Mesenchymal stem cell (in vitro differentiated cells and primary cell): ENCODE data around the gene GPR22.
A peak's percentile ranks its signal among the peaks of the same experiment; 100 is the strongest.

Experiments used
- DNase-seq: peaks from one replicate; pipeline ENCODE4 v3.0.0-alpha.2; 2013
- H2AFZ ChIP-seq: one replicate; pipeline ENCODE4 v1.6.1; 2013; ENCODE audit warnings: low read depth, mild to moderate bottlenecking, control low read depth, inconsistent platforms, low read length, moderate library complexity
- H2AK5ac ChIP-seq: 2 replicates; pipeline ENCODE4 v1.6.1; 2013; ENCODE audit warnings: low read length, moderate library complexity, mild to moderate bottlenecking, inconsistent platforms; ENCODE audit not compliant: severe bottlenecking
- H2BK120ac ChIP-seq: one replicate; pipeline ENCODE4 v1.6.1; 2013; ENCODE audit warnings: low read depth, mild to moderate bottlenecking, inconsistent platforms, low read length, moderate library complexity
- H2BK12ac ChIP-seq, 2 experiments: one replicate each; pipeline ENCODE4 v1.6.1; 2013; ENCODE audit warnings: inconsistent platforms in 2 of 2, low read length in 2 of 2, mild to moderate bottlenecking in 2 of 2, moderate library complexity in 2 of 2, control low read depth in 1 of 2
- H2BK15ac ChIP-seq: one replicate; pipeline ENCODE4 v1.6.1; 2013; ENCODE audit warnings: mild to moderate bottlenecking, low read depth, inconsistent platforms; ENCODE audit not compliant: poor library complexity, severe bottlenecking
- H2BK5ac ChIP-seq: 2 replicates; pipeline ENCODE4 v1.6.1; 2013; ENCODE audit warnings: low read depth, mild to moderate bottlenecking, low read length, control low read depth, inconsistent platforms; ENCODE audit not compliant: poor library complexity, severe bottlenecking
- H3K14ac ChIP-seq, 2 experiments: one replicate each; pipeline ENCODE4 v1.6.1; 2013; ENCODE audit warnings: inconsistent platforms in 2 of 2, low read length in 2 of 2, control low read depth in 1 of 2, mild to moderate bottlenecking in 1 of 2, moderate library complexity in 1 of 2
- H3K18ac ChIP-seq, 2 experiments: one replicate each; pipeline ENCODE4 v1.6.1; 2013; ENCODE audit warnings: inconsistent platforms in 2 of 2, low read length in 2 of 2, control low read depth in 1 of 2, low read depth in 1 of 2, mild to moderate bottlenecking in 1 of 2
- H3K23ac ChIP-seq, 2 experiments: one replicate each; pipeline ENCODE4 v1.6.1; 2013; ENCODE audit warnings: inconsistent platforms in 2 of 2, low read length in 2 of 2, mild to moderate bottlenecking in 2 of 2, moderate library complexity in 2 of 2, control low read depth in 1 of 2
- H3K27ac ChIP-seq: 2 replicates; pipeline ENCODE4 v1.5.1; 2013; ENCODE audit warnings: mild to moderate bottlenecking, moderate library complexity, low read length, control low read depth, inconsistent platforms; ENCODE audit not compliant: poor library complexity, severe bottlenecking
- H3K27me3 ChIP-seq, 2 experiments: 2 replicates each; pipeline versions ENCODE4 v1.6.1 to v1.7.0; 2013; ENCODE audit warnings: low read length in 2 of 2, mild to moderate bottlenecking in 2 of 2, moderate library complexity in 2 of 2, control low read depth in 1 of 2, inconsistent platforms in 1 of 2; ENCODE audit not compliant: control insufficient read depth in 1 of 2, insufficient read depth in 1 of 2
- H3K36me3 ChIP-seq, 2 experiments: 2 replicates each; pipeline versions ENCODE4 v1.6.1 to v1.7.0; 2013; ENCODE audit warnings: low read length in 2 of 2, control low read depth in 1 of 2, inconsistent platforms in 1 of 2, low read depth in 1 of 2, mild to moderate bottlenecking in 1 of 2; ENCODE audit not compliant: insufficient read depth in 2 of 2, control insufficient read depth in 1 of 2
- H3K4ac ChIP-seq, 2 experiments: one replicate each; pipeline ENCODE4 v1.6.1; 2013; ENCODE audit warnings: inconsistent platforms in 2 of 2, low read length in 2 of 2, mild to moderate bottlenecking in 2 of 2, moderate library complexity in 2 of 2, control low read depth in 1 of 2, low read depth in 1 of 2
- H3K4me1 ChIP-seq: 2 replicates; pipeline ENCODE4 v1.6.1; 2013; ENCODE audit warnings: low read depth, low read length, control low read depth; ENCODE audit not compliant: control insufficient read depth, insufficient read depth
- H3K4me2 ChIP-seq: 2 replicates; pipeline ENCODE4 v1.6.1; 2013; ENCODE audit warnings: low read length, mild to moderate bottlenecking, inconsistent platforms; ENCODE audit not compliant: poor library complexity, severe bottlenecking
- H3K4me3 ChIP-seq, 2 experiments: 2 replicates each; pipeline versions ENCODE4 v1.5.1 to v1.7.0; 2013; ENCODE audit warnings: low read length in 2 of 2, mild to moderate bottlenecking in 2 of 2, control low read depth in 1 of 2, low read depth in 1 of 2; ENCODE audit not compliant: insufficient read depth in 1 of 2
- H3K79me1 ChIP-seq: replicated peaks from 2 replicates; pipeline ENCODE4 v1.6.1; 2013; ENCODE audit warnings: mild to moderate bottlenecking, control low read depth, low read length, inconsistent platforms; ENCODE audit not compliant: poor library complexity, severe bottlenecking
- H3K9ac ChIP-seq: 2 replicates; pipeline ENCODE4 v1.7.0; 2013; ENCODE audit warnings: mild to moderate bottlenecking, low read length, moderate library complexity
- H3K9me3 ChIP-seq: 2 replicates; pipeline ENCODE4 v1.7.0; 2013; ENCODE audit warnings: mild to moderate bottlenecking, low read length; ENCODE audit not compliant: control insufficient read depth
- H4K8ac ChIP-seq: one replicate; pipeline ENCODE4 v1.6.1; 2013; ENCODE audit warnings: inconsistent platforms, mild to moderate bottlenecking, low read length, moderate library complexity
- H4K91ac ChIP-seq: one replicate; pipeline ENCODE4 v1.6.1; 2013; ENCODE audit warnings: mild to moderate bottlenecking, low read length, inconsistent platforms
- WGBS: methylation state at CpG from one replicate; pipeline ENCODE4 v1.1.7; 2013; ENCODE audit warnings: mixed read lengths; 5-methylcytosine and 5-hydroxymethylcytosine counted together

The GPR22 gene

DNA sequence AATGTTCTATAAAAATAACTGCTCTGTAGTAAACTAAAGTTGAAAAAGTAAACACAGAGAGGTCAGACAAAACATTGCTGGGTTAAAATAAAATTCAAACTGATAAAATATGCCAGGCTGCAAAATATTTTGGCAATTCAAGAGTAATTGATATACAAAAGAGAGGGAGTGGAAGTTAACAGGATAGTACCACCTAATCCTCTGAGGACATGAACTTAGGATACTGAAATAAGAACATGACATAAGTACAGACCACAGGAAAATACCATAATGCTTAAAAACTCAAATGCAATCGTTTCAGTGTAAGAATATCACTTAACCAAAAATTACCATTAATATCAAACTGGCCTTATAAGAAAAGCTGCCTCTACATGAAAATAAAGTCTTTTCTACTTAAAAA, 37.6 kb upstream of the GPR22 start:
- Histone ChIP-seq H3K27me3 (no peaks in the 10 kb centered on the region), H3K18ac (no peak overlapping the region), H3K9ac (no peak overlapping the region), H3K4me1 (no peaks in the 10 kb centered on the region), H3K4me2 (no peak overlapping the region), H3K27ac (no peak overlapping the region), H2AK5ac (no peak overlapping the region), H2AFZ (no peak overlapping the region), H3K9me3 (peaks cover 4% of the 10 kb centered on the region), H3K4ac (no peak overlapping the region), H3K23ac (no peak overlapping the region), H3K4me3 (no peak overlapping the region), H3K79me1 (peaks cover 23% of the 10 kb centered on the region), H4K8ac (no peak overlapping the region), H2BK12ac (no peak overlapping the region), H3K36me3 (peaks cover 0 to 5% of the 10 kb centered on the region in 2 experiments), H2BK15ac (no peak overlapping the region), H2BK120ac (no peak overlapping the region), H3K14ac (no peak overlapping the region), H4K91ac (no peak overlapping the region), H2BK5ac (no peak overlapping the region)
- WGBS = no CpG with 5 or more reads among the region's 1 CpG
- no peak for DNase-seq

GRCh38 chr7:107435749-107436148, 34.1 kb upstream of the GPR22 start:
- H2AFZ ChIP-seq = no peak overlapping the region
- peaks cover 4% of the 10 kb centered on the region for H3K9me3 ChIP-seq
- H3K9ac ChIP-seq = no peak overlapping the region
- H4K91ac ChIP-seq = no peak overlapping the region
- H2BK15ac ChIP-seq = no peak overlapping the region
- H3K79me1 ChIP-seq = peaks cover 8% of the 10 kb centered on the region
- 88% methylated on average over 1 of the region's 1 CpG for WGBS
- H3K36me3 ChIP-seq = no peaks in the 10 kb centered on the region
- no peak overlapping the region for H3K14ac ChIP-seq
- H3K4me1 ChIP-seq = no peaks in the 10 kb centered on the region
- no peak overlapping the region for H2BK12ac ChIP-seq
- H3K18ac ChIP-seq = no peak overlapping the region
- no peak for DNase-seq
- H2BK5ac ChIP-seq = no peak overlapping the region
- H2AK5ac ChIP-seq = no peak overlapping the region
- H4K8ac ChIP-seq = no peak overlapping the region
- no peak overlapping the region for H3K4me3 ChIP-seq
- H3K27me3 ChIP-seq = no peaks in the 10 kb centered on the region
- no peak overlapping the region for H3K4me2 ChIP-seq
- no peak overlapping the region for H2BK120ac ChIP-seq
- H3K27ac ChIP-seq = no peak overlapping the region
- H3K23ac ChIP-seq = no peak overlapping the region
- H3K4ac ChIP-seq = no peak overlapping the region

DNA sequence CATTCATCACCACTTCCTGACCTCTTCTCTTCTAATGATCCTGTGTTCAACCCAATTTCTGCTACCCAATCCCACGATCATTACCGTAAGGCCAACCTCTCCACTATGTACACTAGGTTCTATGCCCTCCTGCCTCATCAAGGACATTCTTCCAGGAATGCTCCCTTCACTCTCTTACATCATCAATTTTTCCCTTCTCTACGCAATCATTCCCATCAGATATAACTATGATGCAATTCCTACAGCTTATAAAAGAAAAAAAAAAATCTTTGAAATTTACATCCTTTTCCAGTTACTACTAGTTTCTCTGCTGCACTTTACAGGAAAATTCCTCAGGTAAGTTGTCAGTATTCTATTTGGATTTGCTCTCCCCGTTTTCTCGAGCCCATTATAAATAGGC, 30.8 kb upstream of the GPR22 start:
- peaks cover 8% of the 10 kb centered on the region for H3K79me1 ChIP-seq
- no peak overlapping the region for H4K8ac ChIP-seq
- H3K9me3 ChIP-seq = no peaks in the 10 kb centered on the region
- no peak overlapping the region for H2BK120ac ChIP-seq
- no peak overlapping the region for H2AFZ ChIP-seq
- no peak overlapping the region for H2AK5ac ChIP-seq
- H4K91ac ChIP-seq = no peak overlapping the region
- WGBS = 95% methylated on average over 5 of the region's 5 CpGs
- no peaks in the 10 kb centered on the region for H3K4me1 ChIP-seq
- H3K14ac ChIP-seq = no peak overlapping the region
- no peak overlapping the region for H3K23ac ChIP-seq
- H3K27ac ChIP-seq = no peak overlapping the region
- DNase-seq = no peak
- no peak overlapping the region for H3K4ac ChIP-seq
- no peak overlapping the region for H2BK12ac ChIP-seq
- no peak overlapping the region for H3K4me3 ChIP-seq
- no peaks in the 10 kb centered on the region for H3K36me3 ChIP-seq
- no peak overlapping the region for H3K4me2 ChIP-seq
- no peak overlapping the region for H2BK5ac ChIP-seq
- no peak overlapping the region for H3K9ac ChIP-seq
- H3K18ac ChIP-seq = no peak overlapping the region
- no peaks in the 10 kb centered on the region for H3K27me3 ChIP-seq
- no peak overlapping the region for H2BK15ac ChIP-seq

DNA sequence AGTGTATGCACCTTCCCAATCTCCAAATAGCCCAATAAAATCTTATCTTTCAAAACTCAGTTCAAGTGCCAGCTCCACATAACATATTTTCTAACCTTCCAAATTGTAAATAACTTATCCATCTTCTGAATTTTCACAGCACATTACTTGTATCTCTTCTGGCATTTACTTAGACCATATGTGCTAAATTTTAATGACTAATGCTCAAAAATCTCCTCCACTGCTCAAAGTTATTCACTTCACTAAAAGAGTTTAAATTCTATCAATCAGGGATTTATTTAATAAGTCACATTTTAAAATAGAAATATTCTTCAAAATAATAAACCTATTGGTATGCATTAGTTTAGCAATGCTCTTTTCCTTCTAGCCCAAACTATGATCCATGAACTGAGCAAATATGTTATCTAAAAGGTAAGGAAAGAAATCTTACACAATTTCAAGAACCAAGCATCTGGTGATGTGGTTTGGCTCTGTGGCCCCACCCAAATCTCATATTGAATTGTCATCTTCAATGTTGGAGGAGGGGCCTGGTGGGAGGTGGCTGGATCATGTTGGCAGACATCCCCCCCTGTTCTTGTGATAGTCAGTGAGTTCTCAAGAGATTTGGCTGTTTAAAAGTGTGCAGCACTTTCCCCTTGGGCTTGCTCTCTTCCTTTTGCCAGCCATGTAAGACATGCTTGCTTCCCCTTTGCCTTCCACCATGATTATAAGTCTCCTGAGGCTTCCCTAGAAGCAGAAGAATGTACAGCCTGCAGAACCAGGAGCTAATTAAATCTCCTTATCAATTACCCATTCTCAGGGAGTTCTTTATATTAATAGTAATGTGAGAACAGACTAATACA, 28.1 kb upstream of the GPR22 start:
- Histone ChIP-seq H2BK12ac (no peak overlapping the region), H2BK120ac (peak overlapping the region; percentile 15), H2AK5ac (no peak overlapping the region), H3K4me2 (no peak overlapping the region), H3K36me3 (no peaks in the 10 kb centered on the region), H2BK5ac (no peak overlapping the region), H3K23ac (no peak overlapping the region), H3K9me3 (no peaks in the 10 kb centered on the region), H3K9ac (no peak overlapping the region), H3K27me3 (no peaks in the 10 kb centered on the region), H2BK15ac (no peak overlapping the region), H4K8ac (no peak overlapping the region), H3K27ac (no peak overlapping the region), H2AFZ (no peak overlapping the region), H4K91ac (no peak overlapping the region), H3K4me3 (no peak overlapping the region), H3K4me1 (no peaks in the 10 kb centered on the region), H3K14ac (no peak overlapping the region), H3K4ac (no peak overlapping the region), H3K18ac (no peak overlapping the region), H3K79me1 (peaks cover 13% of the 10 kb centered on the region)
- no peak for DNase-seq
